Peyer's patch (tissue), 4 donors: ENCODE results near the gene NRM. TPM values are rescaled to one million over a fixed set of nuclear protein-coding genes. Genes with fewer than 3 reads are reported as not detected.

Experiments used
- DNase-seq, 3 donors: peaks; one replicate each; pipeline ENCODE4 v3.0.0-alpha.2; 2017 to 2019
- H3K27ac ChIP-seq, 4 donors: fragments of 200-600 bp; sonication (generic); one replicate each; pipeline ENCODE4 v1.5.1; 2016 to 2019
- H3K27me3 ChIP-seq, 2 donors: fragments of 200-600 bp; sonication (generic); one replicate each; pipeline ENCODE4 v1.5.1; 2019
- H3K36me3 ChIP-seq, 3 donors: fragments of 200-600 bp; sonication (generic); one replicate each; pipeline ENCODE4 v1.5.1; 2016 to 2019
- H3K4me1 ChIP-seq, 4 donors: fragments of 200-600 bp; sonication (generic); one replicate each; pipeline ENCODE4 v1.5.1; 2016 to 2019
- H3K4me3 ChIP-seq, 4 donors: fragments of 200-600 bp; sonication (generic); 1 replicate in 3 of 4; 2 replicates in 1 of 4; pipeline ENCODE4 v1.5.1; 2016 to 2019; ENCODE audit warnings: mild to moderate bottlenecking in 1 of 4
- H3K9me3 ChIP-seq, 4 donors: fragments of 200-600 bp; sonication (generic); one replicate each; pipeline ENCODE4 v1.5.1; 2016 to 2019; ENCODE audit warnings: mild to moderate bottlenecking in 1 of 4
- CTCF ChIP-seq, 6 experiments: fragments of 450-650 bp in 4 of 6; fragments of 200-600 bp in 2 of 6; sonication (generic) in 1 of 6; IDR thresholded peaks; one replicate each; pipeline ENCODE4 v1.5.1; 2017 to 2019; ENCODE audit warnings: antibody characterized with exemption in 6 of 6, mild to moderate bottlenecking in 3 of 6, moderate library complexity in 1 of 6
- POLR2A ChIP-seq, 2 donors: fragments of 450-650 bp; IDR thresholded peaks; one replicate each; pipeline ENCODE4 v1.5.1; 2017; ENCODE audit warnings: antibody characterized with exemption in 2 of 2, mild to moderate bottlenecking in 2 of 2, moderate library complexity in 2 of 2
- total RNA-seq, 4 donors: library from RNA; depleted of rRNA; stranded (reverse); fragments of >200 nt; gene quantifications; one replicate each; pipeline ENCODE4 v1.1.0, GENCODE V29; 2016

The NRM gene
- total RNA-seq, 4 donors from 2014 or later: 2.0 to 2.7 TPM; not detected in 2

GRCh38 chr6:30716879-30717128 is 26.0 kb upstream of the NRM start:
- Histone ChIP-seq H3K36me3 (peaks cover 0 to 26% (median 0%) of the 10 kb centered on the region in 3 donors), H3K9me3 (no peaks in the 10 kb centered on the region), H3K4me1 (peaks cover 0 to 22% (median 4%) of the 10 kb centered on the region in 4 donors), H3K4me3 (peak overlapping the region; percentile 51 to 84 (median 68)), H3K27ac (peak overlapping the region; percentile 91 to 96 (median 93)), H3K27me3 (no peaks in the 10 kb centered on the region)
- TF ChIP-seq POLR2A (IDR thresholded peaks at IDR 0.05) (no peak), CTCF (IDR thresholded peaks at IDR 0.05) (peak in 2 of 6 experiments; percentile 9 to 16)
- no peak for DNase-seq

- Histone ChIP-seq H3K4me1 (peaks cover 0 to 18% (median 3%) of the 10 kb centered on the region in 4 donors), H3K27me3 (no peaks in the 10 kb centered on the region), H3K4me3 (no peak overlapping the region), H3K36me3 (peaks cover 0 to 40% (median 0%) of the 10 kb centered on the region in 3 donors), H3K27ac (no peak overlapping the region), H3K9me3 (no peaks in the 10 kb centered on the region)
- TF ChIP-seq POLR2A (IDR thresholded peaks at IDR 0.05) (no peak), CTCF (IDR thresholded peaks at IDR 0.05) (no peak)
- DNase-seq: no peak
These were observed 23.5 kb upstream of the NRM start for GRCh38 chr6:30714263-30714662.

DNA sequence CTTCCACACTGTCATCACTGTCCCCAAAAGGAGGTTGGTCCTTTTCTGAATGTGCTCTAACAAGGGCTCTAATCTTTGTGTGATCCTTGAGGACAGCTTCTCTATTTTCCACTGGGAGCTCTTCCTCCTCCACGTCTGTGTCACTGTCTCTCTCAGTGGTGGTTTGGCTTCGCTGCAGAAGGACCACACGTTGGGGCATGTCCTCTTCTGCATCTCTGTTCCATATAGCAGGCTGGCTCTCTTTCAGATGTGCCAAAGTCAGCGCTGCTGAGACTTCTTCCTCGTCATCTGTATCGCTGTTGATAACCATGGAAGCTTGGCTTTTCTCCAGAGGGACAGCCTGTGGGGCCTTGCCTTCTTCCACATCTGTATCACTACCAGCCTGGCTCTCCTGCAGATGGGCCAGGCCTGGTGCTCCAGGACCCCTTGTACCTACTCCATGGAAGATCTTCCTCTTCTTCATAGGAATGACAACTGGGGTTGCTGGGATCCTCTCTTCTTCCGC is 21.7 kb upstream of the NRM start:
- TF ChIP-seq CTCF (IDR thresholded peaks at IDR 0.05) (no peak), POLR2A (IDR thresholded peaks at IDR 0.05) (no peak)
- Histone ChIP-seq H3K36me3 (peaks cover 0 to 40% (median 0%) of the 10 kb centered on the region in 3 donors), H3K27ac (no peak overlapping the region), H3K4me3 (no peak overlapping the region), H3K27me3 (no peaks in the 10 kb centered on the region), H3K4me1 (peaks cover 0 to 8% (median 3%) of the 10 kb centered on the region in 4 donors), H3K9me3 (no peaks in the 10 kb centered on the region)
- DNase-seq: no peak

DNA sequence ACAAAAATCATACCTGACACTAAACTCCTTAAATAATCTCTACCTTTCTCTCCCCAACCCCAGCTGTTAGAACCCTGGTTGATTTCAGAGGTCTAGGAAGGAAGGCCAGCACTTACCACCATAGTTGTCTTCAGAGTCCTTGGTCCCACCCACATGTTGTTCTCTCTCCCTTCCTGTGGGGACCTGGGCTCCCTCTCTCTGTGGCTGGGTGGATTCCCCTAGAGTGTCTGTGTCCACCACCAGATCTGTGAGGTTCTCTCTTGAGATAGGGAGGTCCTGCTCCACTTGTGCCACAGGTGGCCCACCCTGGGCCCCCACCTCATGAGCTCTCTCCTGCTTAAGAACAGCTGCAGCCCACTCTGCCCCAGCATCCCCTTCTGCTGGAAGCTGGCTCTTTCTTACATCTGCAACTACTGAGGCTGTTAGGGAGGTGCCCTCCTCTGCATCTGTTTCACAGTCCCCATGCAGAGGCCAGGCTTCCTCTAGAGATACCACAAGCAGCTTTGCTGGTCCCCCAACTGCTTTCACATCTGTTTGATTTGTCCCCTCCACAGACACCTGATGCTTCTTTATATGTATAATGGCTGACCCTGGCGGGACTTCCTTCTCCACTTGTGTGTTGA is 21.1 kb upstream of the NRM start:
- Histone ChIP-seq H3K27ac (peak overlapping the region in 1 of 4 donors; percentile 25), H3K4me1 (peaks cover 0 to 8% (median 3%) of the 10 kb centered on the region in 4 donors), H3K36me3 (peaks cover 0 to 40% (median 0%) of the 10 kb centered on the region in 3 donors)

GRCh38 chr6:30709101-30709868 is 18.5 kb upstream of the NRM start:
- Histone ChIP-seq H3K36me3 (peaks cover 0 to 39% (median 0%) of the 10 kb centered on the region in 3 donors), H3K27ac (no peak overlapping the region)

More for the DNA sequence above, 21.1 kb upstream of the NRM start:
- Histone ChIP-seq H3K27me3 (no peaks in the 10 kb centered on the region), H3K4me3 (no peak overlapping the region), H3K9me3 (no peaks in the 10 kb centered on the region)
- TF ChIP-seq POLR2A (IDR thresholded peaks at IDR 0.05) (no peak), CTCF (IDR thresholded peaks at IDR 0.05) (no peak)
- no peak for DNase-seq

More at GRCh38 chr6:30709101-30709868, 18.5 kb upstream of the NRM start:
- Histone ChIP-seq H3K9me3 (no peaks in the 10 kb centered on the region), H3K27me3 (no peaks in the 10 kb centered on the region), H3K4me3 (no peak overlapping the region), H3K4me1 (no peaks in the 10 kb centered on the region)
- no peak for DNase-seq
- TF ChIP-seq CTCF (IDR thresholded peaks at IDR 0.05): no peak
- no peak for TF ChIP-seq POLR2A (IDR thresholded peaks at IDR 0.05)
